ENCODE results near the gene MRGPRX2. TPM values are rescaled to one million over a fixed set of nuclear protein-coding genes. Genes with fewer than 3 reads are reported as not detected.

Gene MRGPRX2
- total RNA-seq, 4 donors from 2014 or later: not detected

DNA sequence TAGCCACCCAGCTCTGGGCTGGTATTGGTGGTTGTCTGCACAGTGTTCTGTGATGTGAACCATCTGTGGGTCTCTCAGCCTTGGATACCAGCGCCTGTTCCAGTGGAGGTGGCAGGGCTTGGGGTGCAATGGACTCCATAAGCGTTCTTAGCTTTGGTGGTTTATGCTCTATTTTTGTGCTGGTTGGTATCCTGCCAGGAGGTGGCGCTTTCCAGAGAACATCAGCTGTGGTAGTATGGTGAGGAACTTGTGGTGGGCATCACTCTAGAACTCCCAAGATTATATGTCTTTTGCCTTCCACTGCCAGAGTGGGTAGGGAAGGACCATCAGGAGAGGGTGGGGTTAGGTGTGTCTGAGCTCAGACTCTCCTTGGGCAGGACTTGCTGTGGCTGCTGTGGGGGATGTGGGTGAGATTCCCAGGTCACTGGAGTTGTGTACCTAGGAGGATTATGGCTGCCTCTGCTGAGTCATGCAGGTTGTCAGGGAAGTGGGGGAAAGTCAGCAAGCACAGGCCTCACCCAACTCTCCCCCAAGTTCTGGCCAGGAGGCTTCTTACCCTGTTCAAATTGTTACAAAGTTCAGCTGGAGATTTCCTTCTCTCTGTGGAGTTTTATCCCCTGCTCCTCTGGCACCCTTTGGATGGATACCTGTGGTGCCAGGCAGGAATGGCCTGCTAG lies 47.2 kb downstream of the MRGPRX2 start:
- Histone ChIP-seq H3K4me1 (no peaks in the 10 kb centered on the region), H3K4me3 (no peak overlapping the region), H3K27ac (no peak overlapping the region), H3K36me3 (no peaks in the 10 kb centered on the region), H3K9me3 (no peaks in the 10 kb centered on the region), H3K27me3 (no peaks in the 10 kb centered on the region)
- in situ Hi-C loops (cut with MboI; ENCODE audit: low pct_ligation_motif_present in 1 of 4, low pct_unique_long_range_greater_than_20kb in 1 of 4, low sequenced_read_pairs in 3 of 4) (no loop called here), intact Hi-C loops (cut with DNase I; ENCODE audit: low total_unique reads) (no loop called here)
- TF ChIP-seq, protein P1, sequence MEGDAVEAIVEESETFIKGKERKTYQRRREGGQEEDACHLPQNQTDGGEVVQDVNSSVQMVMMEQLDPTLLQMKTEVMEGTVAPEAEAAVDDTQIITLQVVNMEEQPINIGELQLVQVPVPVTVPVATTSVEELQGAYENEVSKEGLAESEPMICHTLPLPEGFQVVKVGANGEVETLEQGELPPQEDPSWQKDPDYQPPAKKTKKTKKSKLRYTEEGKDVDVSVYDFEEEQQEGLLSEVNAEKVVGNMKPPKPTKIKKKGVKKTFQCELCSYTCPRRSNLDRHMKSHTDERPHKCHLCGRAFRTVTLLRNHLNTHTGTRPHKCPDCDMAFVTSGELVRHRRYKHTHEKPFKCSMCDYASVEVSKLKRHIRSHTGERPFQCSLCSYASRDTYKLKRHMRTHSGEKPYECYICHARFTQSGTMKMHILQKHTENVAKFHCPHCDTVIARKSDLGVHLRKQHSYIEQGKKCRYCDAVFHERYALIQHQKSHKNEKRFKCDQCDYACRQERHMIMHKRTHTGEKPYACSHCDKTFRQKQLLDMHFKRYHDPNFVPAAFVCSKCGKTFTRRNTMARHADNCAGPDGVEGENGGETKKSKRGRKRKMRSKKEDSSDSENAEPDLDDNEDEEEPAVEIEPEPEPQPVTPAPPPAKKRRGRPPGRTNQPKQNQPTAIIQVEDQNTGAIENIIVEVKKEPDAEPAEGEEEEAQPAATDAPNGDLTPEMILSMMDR (IDR thresholded peaks at IDR 0.05): no peak
- no peak for TF ChIP-seq EP300 (IDR thresholded peaks at IDR 0.05; ENCODE audit: low read depth)
- TF ChIP-seq POLR2A (IDR thresholded peaks at IDR 0.05): no peak
- no peak for TF ChIP-seq POLR2AphosphoS5 (IDR thresholded peaks at IDR 0.05)
- WGBS, 2 donors (ENCODE audit: low coverage in 1 of 2): 75 to 83% methylated on average over 3 of the region's 3 CpGs
- no peak for DNase-seq

DNA sequence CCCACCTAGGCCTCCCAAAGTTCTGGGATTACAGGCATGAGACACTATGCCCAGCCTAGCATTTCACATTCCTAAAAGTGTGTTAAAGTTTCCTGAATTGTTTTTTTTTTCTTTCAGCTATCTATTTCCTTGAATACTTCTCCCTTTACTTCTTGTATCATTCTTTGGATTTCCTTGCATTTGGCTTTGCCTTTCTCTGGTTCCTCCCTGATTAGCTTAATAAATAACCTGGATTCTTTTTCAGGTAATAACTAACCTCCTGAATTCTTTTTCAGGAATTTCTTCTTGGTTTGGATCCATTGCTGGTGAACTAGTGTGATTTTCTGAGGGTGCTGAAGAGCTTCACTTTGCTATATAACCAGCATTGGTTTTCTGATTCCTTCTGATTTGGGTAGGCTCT lies 47.9 kb downstream of the MRGPRX2 start:
- TF ChIP-seq, protein P1 (IDR thresholded peaks at IDR 0.05): no peak
- TF ChIP-seq POLR2A (IDR thresholded peaks at IDR 0.05): no peak
- no peak for TF ChIP-seq POLR2AphosphoS5 (IDR thresholded peaks at IDR 0.05)
- TF ChIP-seq EP300 (IDR thresholded peaks at IDR 0.05; ENCODE audit: low read depth): no peak
- intact Hi-C loops (cut with DNase I; ENCODE audit: low total_unique reads): no loop called here
- H3K4me1 ChIP-seq: no peaks in the 10 kb centered on the region

More for the DNA sequence above, 47.9 kb downstream of the MRGPRX2 start:
- Histone ChIP-seq H3K27ac (no peak overlapping the region), H3K4me3 (no peak overlapping the region), H3K27me3 (no peaks in the 10 kb centered on the region), H3K36me3 (no peaks in the 10 kb centered on the region), H3K9me3 (no peaks in the 10 kb centered on the region)
- in situ Hi-C loops (cut with MboI; ENCODE audit: low pct_ligation_motif_present in 1 of 4, low pct_unique_long_range_greater_than_20kb in 1 of 4, low sequenced_read_pairs in 3 of 4): no loop called here
- DNase-seq: no peak

Other genes with a start within 250 kb of the MRGPRX2 start
- not detected for gene MRGPRX1, start 121.3 kb downstream of the MRGPRX2 start, total RNA-seq
- 10 to 100 TPM; 16.1 to 33.3 (median 28.3) TPM for gene ZDHHC13, start 56.5 kb upstream of the MRGPRX2 start, total RNA-seq
- gene CSRP3, start 141.3 kb upstream of the MRGPRX2 start, total RNA-seq: not detected
- 1 to 10 TPM in 2 of 4 donors, under 1 TPM in 1, not detected in 1; 0.64 to 1.2 (median 1.2) TPM for gene E2F8, start 180.2 kb upstream of the MRGPRX2 start, total RNA-seq

Data from transverse colon (tissue), 4 donors.